ENCODE measurements around the gene PCDHA7.
"Not testable (repeated sequence)": the region's sequence is repeated elsewhere in the genome, so short reads cannot be mapped to it uniquely, and the experiment has no call there.

PCDHA7 gene

DNA sequence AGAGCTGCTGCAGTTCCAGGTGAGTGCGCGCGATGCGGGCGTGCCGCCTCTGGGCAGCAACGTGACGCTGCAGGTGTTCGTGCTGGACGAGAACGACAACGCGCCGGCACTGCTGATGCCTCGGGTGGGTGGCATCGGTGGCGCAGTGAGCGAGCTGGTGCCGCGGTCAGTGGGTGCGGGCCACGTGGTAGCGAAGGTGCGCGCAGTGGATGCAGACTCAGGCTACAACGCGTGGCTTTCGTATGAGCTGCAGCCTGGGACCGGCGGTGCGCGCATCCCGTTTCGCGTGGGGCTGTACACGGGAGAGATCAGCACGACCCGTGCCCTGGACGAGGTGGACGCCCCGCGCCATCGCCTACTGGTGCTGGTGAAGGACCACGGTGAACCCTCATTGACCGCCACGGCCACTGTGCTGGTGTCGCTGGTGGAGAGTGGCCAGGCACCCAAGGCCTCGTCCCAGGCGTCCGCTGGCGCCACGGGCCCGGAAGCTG is 31.2 kb upstream of the PCDHA7 start:
- no peaks in the 10 kb centered on the region for H3K36me3 ChIP-seq (ENCODE audit: control insufficient read depth, insufficient read depth, low read length)
- TF ChIP-seq CTCF (IDR thresholded peaks at IDR 0.05; ENCODE audit: insufficient read depth, low read length, poor library complexity, severe bottlenecking), result no peak

GRCh38 chr5:140806834-140807775 is 27.0 kb upstream of the PCDHA7 start, which contains the start of gene PCDHA4:
Gene PCDHA4, plus strand, starts transcription at chr5:140807068.
- no peak for DNase-seq (ENCODE audit: extremely low read depth, insufficient read length)
- Histone ChIP-seq H3K36me3 (ENCODE audit: control insufficient read depth, insufficient read depth, low read length) (no peaks in the 10 kb centered on the region), H3K27me3 (replicated peaks; ENCODE audit: control insufficient read depth, insufficient read depth, low read length) (no peaks in the 10 kb centered on the region), H3K4me3 (replicated peaks; ENCODE audit: low read depth, low read length) (no peak within 1 kb of the TSS)
- TF ChIP-seq CTCF (IDR thresholded peaks at IDR 0.05; ENCODE audit: insufficient read depth, low read length, poor library complexity, severe bottlenecking), result no peak

More for the DNA sequence above, 31.2 kb upstream of the PCDHA7 start:
- no peak overlapping the region for H3K4me3 ChIP-seq (replicated peaks; ENCODE audit: low read depth, low read length)
- H3K27me3 ChIP-seq (replicated peaks; ENCODE audit: control insufficient read depth, insufficient read depth, low read length), result no peaks in the 10 kb centered on the region
- DNase-seq (ENCODE audit: extremely low read depth, insufficient read length), result no peak

- H3K27me3 ChIP-seq (replicated peaks; ENCODE audit: control insufficient read depth, insufficient read depth, low read length); H3K4me3 ChIP-seq (replicated peaks; ENCODE audit: low read depth, low read length); DNase-seq (ENCODE audit: extremely low read depth, insufficient read length); H3K36me3 ChIP-seq (ENCODE audit: control insufficient read depth, insufficient read depth, low read length): not testable (repeated sequence)
Measured at GRCh38 chr5:140808241-140808888, 25.7 kb upstream of the PCDHA7 start.

- no peak overlapping the region for H3K4me3 ChIP-seq (replicated peaks; ENCODE audit: low read depth, low read length)
- DNase-seq (ENCODE audit: extremely low read depth, insufficient read length), result no peak
- no peaks in the 10 kb centered on the region for H3K36me3 ChIP-seq (ENCODE audit: control insufficient read depth, insufficient read depth, low read length)
- no peak for TF ChIP-seq CTCF (IDR thresholded peaks at IDR 0.05; ENCODE audit: insufficient read depth, low read length, poor library complexity, severe bottlenecking)
- H3K27me3 ChIP-seq (replicated peaks; ENCODE audit: control insufficient read depth, insufficient read depth, low read length), result no peaks in the 10 kb centered on the region
Measured at GRCh38 chr5:140808889-140809291, 25.2 kb upstream of the PCDHA7 start.

- peak; percentile 8 for TF ChIP-seq CTCF (IDR thresholded peaks at IDR 0.05; ENCODE audit: insufficient read depth, low read length, poor library complexity, severe bottlenecking)
- Histone ChIP-seq H3K4me3 (replicated peaks; ENCODE audit: low read depth, low read length) (no peak within 1 kb of the TSS), H3K27me3 (replicated peaks; ENCODE audit: control insufficient read depth, insufficient read depth, low read length) (no peaks in the 10 kb centered on the region), H3K36me3 (ENCODE audit: control insufficient read depth, insufficient read depth, low read length) (no peaks in the 10 kb centered on the region)
- DNase-seq (ENCODE audit: extremely low read depth, insufficient read length), result no peak
Measured at GRCh38 chr5:140821375-140822280, 12.4 kb upstream of the PCDHA7 start, which contains the start of gene PCDHA5. Gene PCDHA5, plus strand, starts transcription at chr5:140821613.
